ENCODE results near the gene PRXL2A.

DNA sequence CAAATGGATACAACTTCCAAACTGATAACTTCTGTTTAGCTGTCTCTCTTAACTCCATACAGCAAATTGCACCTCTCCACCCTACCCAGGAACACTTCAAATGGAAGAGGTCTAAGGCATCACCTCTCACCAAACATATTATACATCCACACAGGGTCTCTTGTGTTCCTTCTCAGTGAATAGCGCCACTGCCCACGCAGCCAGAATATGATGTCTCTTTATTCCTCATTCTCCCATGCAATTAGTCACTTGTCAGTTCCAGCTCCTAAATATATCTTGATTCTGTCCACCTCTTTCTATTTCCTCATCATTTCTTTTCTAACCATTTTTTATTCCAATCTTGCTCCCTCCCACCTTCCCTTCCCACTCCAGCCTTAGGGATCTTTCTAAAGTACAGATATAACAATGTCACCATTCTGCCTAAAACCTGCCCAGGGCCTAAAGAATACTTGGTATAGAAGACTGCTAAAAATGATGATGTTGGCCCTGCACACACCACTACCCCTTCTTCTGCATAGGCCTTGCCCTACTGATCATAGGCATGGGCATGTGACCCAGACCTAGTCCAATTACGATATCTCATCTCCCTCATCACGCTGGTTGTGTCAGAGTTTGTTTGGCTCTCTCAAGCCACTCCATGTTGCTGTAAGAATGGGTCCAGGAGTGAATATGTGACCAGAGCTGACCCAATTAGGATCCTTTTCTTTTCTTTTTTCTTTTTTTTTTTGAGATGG, 40.0 kb downstream of the PRXL2A start:
- no peak for TF ChIP-seq POLR2A (IDR thresholded peaks at IDR 0.05)
- TF ChIP-seq, protein P1, sequence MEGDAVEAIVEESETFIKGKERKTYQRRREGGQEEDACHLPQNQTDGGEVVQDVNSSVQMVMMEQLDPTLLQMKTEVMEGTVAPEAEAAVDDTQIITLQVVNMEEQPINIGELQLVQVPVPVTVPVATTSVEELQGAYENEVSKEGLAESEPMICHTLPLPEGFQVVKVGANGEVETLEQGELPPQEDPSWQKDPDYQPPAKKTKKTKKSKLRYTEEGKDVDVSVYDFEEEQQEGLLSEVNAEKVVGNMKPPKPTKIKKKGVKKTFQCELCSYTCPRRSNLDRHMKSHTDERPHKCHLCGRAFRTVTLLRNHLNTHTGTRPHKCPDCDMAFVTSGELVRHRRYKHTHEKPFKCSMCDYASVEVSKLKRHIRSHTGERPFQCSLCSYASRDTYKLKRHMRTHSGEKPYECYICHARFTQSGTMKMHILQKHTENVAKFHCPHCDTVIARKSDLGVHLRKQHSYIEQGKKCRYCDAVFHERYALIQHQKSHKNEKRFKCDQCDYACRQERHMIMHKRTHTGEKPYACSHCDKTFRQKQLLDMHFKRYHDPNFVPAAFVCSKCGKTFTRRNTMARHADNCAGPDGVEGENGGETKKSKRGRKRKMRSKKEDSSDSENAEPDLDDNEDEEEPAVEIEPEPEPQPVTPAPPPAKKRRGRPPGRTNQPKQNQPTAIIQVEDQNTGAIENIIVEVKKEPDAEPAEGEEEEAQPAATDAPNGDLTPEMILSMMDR (IDR thresholded peaks at IDR 0.05): no peak
